ENCODE results near the gene AKNAD1.

DNA sequence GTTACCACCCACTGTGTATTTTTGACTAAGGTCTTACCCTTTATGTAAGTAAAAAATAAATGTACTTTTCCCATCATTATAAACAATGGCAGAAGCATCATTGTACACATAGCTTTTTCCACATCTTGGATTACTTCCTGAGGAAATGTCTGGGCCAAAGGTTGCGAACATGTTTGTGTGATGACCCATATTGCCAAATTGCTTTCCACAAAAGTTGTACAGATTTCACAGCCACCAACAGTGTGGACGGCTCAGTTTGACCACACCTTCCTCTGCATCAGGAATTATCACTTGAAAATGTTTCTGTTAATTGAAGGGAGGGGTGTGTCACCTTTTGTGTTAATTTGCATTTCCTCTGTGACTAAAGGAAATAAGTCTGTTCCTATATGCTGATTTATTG, 25.7 kb downstream of the AKNAD1 start:
- no peak for TF ChIP-seq GATA2 (IDR thresholded peaks at IDR 0.05; ENCODE audit: low read depth, low read length)
- TF ChIP-seq GATA3 (IDR thresholded peaks at IDR 0.05; ENCODE audit: low read depth, low read length): no peak

Measured in SH-SY5Y (cell line).